ENCODE results near the gene DDX60.

GRCh38 chr4:168212656-168213055, 105.9 kb downstream of the DDX60 start:
- no peak for TF ChIP-seq POLR2A (IDR thresholded peaks at IDR 0.05)
- TF ChIP-seq CTCF (IDR thresholded peaks at IDR 0.05): no peak
